A549 treated with Hydrocortisone at 1 μM for 4 hours (cell line): ENCODE data around the gene WARS2. TPM values are rescaled to one million over a fixed set of nuclear protein-coding genes. Genes with fewer than 3 reads are reported as not detected.

Experiments used
- total RNA-seq: library from RNA; stranded (reverse); fragments of 200-300 nt; extraction: Qiagen RNA extraction; gene quantifications from 5 replicates; pipeline ENCODE4 v1.2.3, GENCODE V29; 2022

Gene WARS2
- total RNA-seq: 4.8 to 6.3 TPM (median 5.6 TPM) in 5 replicates

GRCh38 chr1:119140177-119141019 is at the start of gene WARS2:
WARS2 (minus strand) TSS chr1:119140653; CDS start chr1:119140644, 9 bp downstream.

GRCh38 chr1:118988186-118989005 is 152.1 kb downstream of the WARS2 start, which contains the start of gene TBX15:
TBX15 (minus strand) TSS chr1:118988343; CDS start chr1:118987795, 548 bp downstream.

Other genes starting within 250 kb of the WARS2 start
- 0.02 to 0.07 TPM (median 0.06 TPM) in 5 replicates for gene TBX15, start 152.3 kb downstream of the WARS2 start, total RNA-seq
- 0.05 TPM in 1 of 5 replicates, not detected in the others for gene HAO2, start 228.1 kb upstream of the WARS2 start, total RNA-seq